Cerebellar cortex (tissue), 1 donor: ENCODE data around the gene GDF11.
"Not testable (repeated sequence)": the region's sequence is repeated elsewhere in the genome, so short reads cannot be mapped to it uniquely, and the experiment has no call there.

ENCODE experiments used
- DNase-seq: peaks from one replicate; pipeline ENCODE4 v3.0.0-alpha.2; 2015; ENCODE audit warnings: low spot score

Gene GDF11

GRCh38 chr12:55741931-55742680, 816 bp upstream of the GDF11 start:
- no peak for DNase-seq

GRCh38 chr12:55743406-55744339, 751 bp downstream of the GDF11 start:
- peak; percentile 52 for DNase-seq

- DNase-seq: no peak
Observed at GRCh38 chr12:55744340-55745030, 1.6 kb downstream of the GDF11 start.

GRCh38 chr12:55745361-55746173, 2.6 kb downstream of the GDF11 start:
- DNase-seq: peak; percentile 76

- DNase-seq: no peak
Observed at GRCh38 chr12:55746174-55746912, 3.4 kb downstream of the GDF11 start.

GRCh38 chr12:55746913-55747231, 4.0 kb downstream of the GDF11 start:
- DNase-seq: no peak

GRCh38 chr12:55748230-55748993, 5.5 kb downstream of the GDF11 start:
- DNase-seq: no peak

GRCh38 chr12:55755246-55755645, 12.3 kb downstream of the GDF11 start:
- no peak for DNase-seq

GRCh38 chr12:55757701-55758100, 14.8 kb downstream of the GDF11 start:
- no peak for DNase-seq

- not testable (repeated sequence) for DNase-seq
Observed at GRCh38 chr12:55758575-55758974, 15.7 kb downstream of the GDF11 start.

- no peak for DNase-seq
Observed at GRCh38 chr12:55760663-55761062, 17.7 kb downstream of the GDF11 start.

- DNase-seq: peak; percentile 93
Observed at GRCh38 chr12:55762646-55763045, 19.7 kb downstream of the GDF11 start.

- DNase-seq: no peak
Observed at GRCh38 chr12:55765736-55766290, 22.9 kb downstream of the GDF11 start.

- DNase-seq: no peak
Observed at GRCh38 chr12:55767156-55767555, 24.2 kb downstream of the GDF11 start.

- no peak for DNase-seq
Observed at GRCh38 chr12:55771736-55772135, 28.8 kb downstream of the GDF11 start.

- DNase-seq: no peak
Observed at GRCh38 chr12:55777856-55778255, 34.9 kb downstream of the GDF11 start.

GRCh38 chr12:55780685-55781084, 37.8 kb downstream of the GDF11 start:
- no peak for DNase-seq

GRCh38 chr12:55788546-55788945, 45.6 kb downstream of the GDF11 start:
- no peak for DNase-seq

- no peak for DNase-seq
Observed at GRCh38 chr12:55789171-55789570, 46.2 kb downstream of the GDF11 start.

GRCh38 chr12:55789893-55790292, 47.0 kb downstream of the GDF11 start:
- no peak for DNase-seq
